ENCODE measurements around the gene COQ10A.
"Not testable (repeated sequence)": the region's sequence is repeated elsewhere in the genome, so short reads cannot be mapped to it uniquely, and the experiment has no call there.

DNA sequence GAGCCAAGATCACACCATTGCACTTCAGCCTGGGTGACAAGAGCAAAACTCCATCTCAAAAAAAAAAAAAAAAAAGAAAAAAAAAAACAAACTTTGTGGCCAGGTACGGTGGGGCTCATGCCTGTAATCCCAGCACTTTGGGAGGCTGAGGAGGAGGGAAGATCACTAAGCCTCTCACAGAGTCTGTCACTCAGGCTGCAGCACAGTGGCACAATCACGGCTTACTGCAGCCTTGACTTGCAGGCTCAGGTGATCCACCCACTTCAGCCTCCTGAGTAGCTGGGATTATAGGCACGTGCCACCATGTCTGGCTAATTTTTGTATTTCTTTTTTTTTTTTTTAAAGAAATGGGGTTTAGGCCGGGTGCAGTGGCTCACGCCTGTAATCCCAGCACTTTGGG lies 17.5 kb downstream of the COQ10A start:
- not testable (repeated sequence) for TF ChIP-seq POLR2A (IDR thresholded peaks at IDR 0.05)
- TF ChIP-seq, protein P1, sequence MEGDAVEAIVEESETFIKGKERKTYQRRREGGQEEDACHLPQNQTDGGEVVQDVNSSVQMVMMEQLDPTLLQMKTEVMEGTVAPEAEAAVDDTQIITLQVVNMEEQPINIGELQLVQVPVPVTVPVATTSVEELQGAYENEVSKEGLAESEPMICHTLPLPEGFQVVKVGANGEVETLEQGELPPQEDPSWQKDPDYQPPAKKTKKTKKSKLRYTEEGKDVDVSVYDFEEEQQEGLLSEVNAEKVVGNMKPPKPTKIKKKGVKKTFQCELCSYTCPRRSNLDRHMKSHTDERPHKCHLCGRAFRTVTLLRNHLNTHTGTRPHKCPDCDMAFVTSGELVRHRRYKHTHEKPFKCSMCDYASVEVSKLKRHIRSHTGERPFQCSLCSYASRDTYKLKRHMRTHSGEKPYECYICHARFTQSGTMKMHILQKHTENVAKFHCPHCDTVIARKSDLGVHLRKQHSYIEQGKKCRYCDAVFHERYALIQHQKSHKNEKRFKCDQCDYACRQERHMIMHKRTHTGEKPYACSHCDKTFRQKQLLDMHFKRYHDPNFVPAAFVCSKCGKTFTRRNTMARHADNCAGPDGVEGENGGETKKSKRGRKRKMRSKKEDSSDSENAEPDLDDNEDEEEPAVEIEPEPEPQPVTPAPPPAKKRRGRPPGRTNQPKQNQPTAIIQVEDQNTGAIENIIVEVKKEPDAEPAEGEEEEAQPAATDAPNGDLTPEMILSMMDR (IDR thresholded peaks at IDR 0.05), result not testable (repeated sequence)

Data from lower leg skin (tissue), 3 donors.